EH (cell line): ENCODE data around the gene GATD1.
"Not testable (repeated sequence)": the region's sequence is repeated elsewhere in the genome, so short reads cannot be mapped to it uniquely, and the experiment has no call there.

Experiments used
- DNase-seq: peaks from one replicate; pipeline ENCODE4 v3.0.0-alpha.2; 2015; ENCODE audit warnings: low read depth

Gene GATD1

GRCh38 chr11:763549-764321 is 13.6 kb downstream of the GATD1 start:
- no peak for DNase-seq

- DNase-seq: no peak
Measured at GRCh38 chr11:763073-763463, 14.2 kb downstream of the GATD1 start.

GRCh38 chr11:762421-763072 is 14.7 kb downstream of the GATD1 start:
- peak; percentile 90 for DNase-seq

- no peak for DNase-seq
Measured at GRCh38 chr11:761526-762108, 15.7 kb downstream of the GATD1 start.

- DNase-seq: no peak
Measured at GRCh38 chr11:760236-760635, 17.1 kb downstream of the GATD1 start.

- no peak for DNase-seq
Measured at GRCh38 chr11:749731-750130, 27.6 kb downstream of the GATD1 start.

- DNase-seq: peak; percentile 50
Measured at GRCh38 chr11:748007-748359, 29.3 kb downstream of the GATD1 start.

GRCh38 chr11:747158-748006 is 29.9 kb downstream of the GATD1 start, which contains the start of gene TALDO1:
Gene TALDO1, plus strand, starts transcription at chr11:747464. Its CDS starts 18 bp downstream, at chr11:747482.
- peak; percentile 88 for DNase-seq

GRCh38 chr11:746289-747157 is 30.8 kb downstream of the GATD1 start:
- peak; percentile 26 for DNase-seq

- DNase-seq: no peak
Measured at GRCh38 chr11:745428-745827, 31.9 kb downstream of the GATD1 start.

GRCh38 chr11:742571-743201 is 34.6 kb downstream of the GATD1 start:
- no peak for DNase-seq

- no peak for DNase-seq
Measured at GRCh38 chr11:742156-742546, 35.1 kb downstream of the GATD1 start.

- DNase-seq: not testable (repeated sequence)
Measured at GRCh38 chr11:737899-738298, 39.4 kb downstream of the GATD1 start.

- DNase-seq: no peak
Measured at GRCh38 chr11:737366-737765, 39.9 kb downstream of the GATD1 start.

- DNase-seq: not testable (repeated sequence)
Measured at GRCh38 chr11:734541-734940, 42.7 kb downstream of the GATD1 start.

GRCh38 chr11:733072-733471 is 44.2 kb downstream of the GATD1 start:
- DNase-seq: no peak

GRCh38 chr11:729492-730074 is 47.7 kb downstream of the GATD1 start:
- no peak for DNase-seq

- DNase-seq: no peak
Measured at GRCh38 chr11:728901-729491, 48.3 kb downstream of the GATD1 start.

- peak; percentile 84 for DNase-seq
Measured at GRCh38 chr11:727859-728748, 49.2 kb downstream of the GATD1 start.
